Lower leg skin (tissue), 4 donors: ENCODE measurements around the gene IRF2BPL. TPM values are rescaled to one million over a fixed set of nuclear protein-coding genes. Genes with fewer than 3 reads are reported as not detected.
A peak's percentile ranks its signal among the peaks of the same experiment; 100 is the strongest.

Experiments used
- DNase-seq, 2 donors: peaks; one replicate each; pipeline ENCODE4 v3.0.0-alpha.2; 2019; ENCODE audit warnings: low spot score in 2 of 2
- H3K4me3 ChIP-seq: fragments of 200-600 bp; sonication (generic); 2 replicates; pipeline ENCODE4 v1.5.1; 2017; ENCODE audit warnings: mild to moderate bottlenecking, low read depth; ENCODE audit not compliant: poor library complexity, severe bottlenecking
- POLR2A ChIP-seq, 2 donors: fragments of 450-650 bp; IDR thresholded peaks; one replicate each; pipeline ENCODE4 v1.6.1; 2016 to 2017; ENCODE audit warnings: antibody characterized with exemption in 2 of 2, mild to moderate bottlenecking in 1 of 2, moderate library complexity in 1 of 2
- WGBS, 2 donors: methylation state at CpG; one replicate each; pipeline ENCODE4 v1.1.5; 2018; 5-methylcytosine and 5-hydroxymethylcytosine counted together
- intact Hi-C: fragments of 100-400 bp; cut with DNase I; formaldehyde crosslinking; loops from one replicate; pipeline ENCODE4 v1.15.0; 2023; ENCODE audit warnings: low total_unique reads
- total RNA-seq, 4 donors: library from RNA; depleted of rRNA; stranded (reverse); fragments of >200 nt; gene quantifications; one replicate each; pipeline ENCODE4 v1.1.0, GENCODE V29; 2016
- TF ChIP-seq, protein P1 (sequence below), 3 donors: fragments of 450-650 bp; IDR thresholded peaks; one replicate each; pipeline ENCODE4 v1.5.1; 2016; ENCODE audit warnings: antibody characterized with exemption in 3 of 3, mild to moderate bottlenecking in 3 of 3, moderate library complexity in 2 of 3

The IRF2BPL gene
- total RNA-seq, 4 donors from 2014 or later: 64.5 to 100 (median 94.0) TPM

GRCh38 chr14:77026930-77027537 is 1.5 kb downstream of the IRF2BPL start:
- DNase-seq: no peak
- peak overlapping the region; percentile 84 for H3K4me3 ChIP-seq
- 0% methylated on average over 9 to 38 of the region's 65 CpGs for WGBS, 2 donors
- no peak for TF ChIP-seq POLR2A (IDR thresholded peaks at IDR 0.05)
- TF ChIP-seq, protein P1, sequence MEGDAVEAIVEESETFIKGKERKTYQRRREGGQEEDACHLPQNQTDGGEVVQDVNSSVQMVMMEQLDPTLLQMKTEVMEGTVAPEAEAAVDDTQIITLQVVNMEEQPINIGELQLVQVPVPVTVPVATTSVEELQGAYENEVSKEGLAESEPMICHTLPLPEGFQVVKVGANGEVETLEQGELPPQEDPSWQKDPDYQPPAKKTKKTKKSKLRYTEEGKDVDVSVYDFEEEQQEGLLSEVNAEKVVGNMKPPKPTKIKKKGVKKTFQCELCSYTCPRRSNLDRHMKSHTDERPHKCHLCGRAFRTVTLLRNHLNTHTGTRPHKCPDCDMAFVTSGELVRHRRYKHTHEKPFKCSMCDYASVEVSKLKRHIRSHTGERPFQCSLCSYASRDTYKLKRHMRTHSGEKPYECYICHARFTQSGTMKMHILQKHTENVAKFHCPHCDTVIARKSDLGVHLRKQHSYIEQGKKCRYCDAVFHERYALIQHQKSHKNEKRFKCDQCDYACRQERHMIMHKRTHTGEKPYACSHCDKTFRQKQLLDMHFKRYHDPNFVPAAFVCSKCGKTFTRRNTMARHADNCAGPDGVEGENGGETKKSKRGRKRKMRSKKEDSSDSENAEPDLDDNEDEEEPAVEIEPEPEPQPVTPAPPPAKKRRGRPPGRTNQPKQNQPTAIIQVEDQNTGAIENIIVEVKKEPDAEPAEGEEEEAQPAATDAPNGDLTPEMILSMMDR (IDR thresholded peaks at IDR 0.05): no peak
- intact Hi-C loops: no loop called here

- WGBS, 2 donors: 27 to 30% methylated on average over 26 to 45 of the region's 76 CpGs
- DNase-seq: no peak
Measured at GRCh38 chr14:77026166-77026929, 2.2 kb downstream of the IRF2BPL start.

GRCh38 chr14:77025744-77026165 is 2.8 kb downstream of the IRF2BPL start:
- 23 to 25% methylated on average over 30 to 34 of the region's 42 CpGs for WGBS, 2 donors
- intact Hi-C loops: no loop called here
- TF ChIP-seq POLR2A (IDR thresholded peaks at IDR 0.05): no peak
- TF ChIP-seq, protein P1 (IDR thresholded peaks at IDR 0.05): no peak
- peak overlapping the region; percentile 84 for H3K4me3 ChIP-seq
- DNase-seq: no peak

More at GRCh38 chr14:77026166-77026929, 2.2 kb downstream of the IRF2BPL start:
- intact Hi-C loops: no loop called here
- peak overlapping the region; percentile 84 for H3K4me3 ChIP-seq
- no peak for TF ChIP-seq POLR2A (IDR thresholded peaks at IDR 0.05)
- TF ChIP-seq, protein P1 (IDR thresholded peaks at IDR 0.05): no peak

DNA sequence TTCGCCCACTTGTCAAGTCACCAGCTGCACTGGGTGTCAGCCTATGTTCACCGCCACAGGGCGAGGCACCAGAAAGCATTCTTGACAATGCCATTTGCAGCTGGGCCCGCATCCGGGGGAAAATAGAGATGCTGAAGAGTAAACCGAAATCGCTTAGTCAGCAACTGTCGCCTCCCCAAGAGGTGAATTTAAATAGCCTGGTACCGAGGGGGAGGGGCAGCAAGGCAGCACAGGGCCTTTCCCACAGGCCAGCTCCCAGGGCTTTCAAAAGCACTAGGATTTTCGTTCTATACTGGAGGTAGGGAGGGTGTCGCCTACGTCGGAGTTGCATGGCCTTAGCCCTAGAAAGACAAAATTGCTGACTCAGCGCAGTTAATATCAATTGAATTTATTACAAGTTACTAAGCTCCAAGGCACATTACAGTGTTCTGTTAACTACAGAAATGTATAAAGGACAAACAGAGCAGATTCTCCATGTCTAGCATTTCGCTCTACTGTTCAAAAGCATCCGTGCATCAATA is 4.3 kb downstream of the IRF2BPL start:
- no peak for DNase-seq
- no peak overlapping the region for H3K4me3 ChIP-seq
- WGBS, 2 donors: 32 to 35% methylated on average over 15 to 16 of the region's 16 CpGs
- intact Hi-C loops: no loop called here
- TF ChIP-seq, protein P1 (IDR thresholded peaks at IDR 0.05): no peak
- no peak for TF ChIP-seq POLR2A (IDR thresholded peaks at IDR 0.05)

DNA sequence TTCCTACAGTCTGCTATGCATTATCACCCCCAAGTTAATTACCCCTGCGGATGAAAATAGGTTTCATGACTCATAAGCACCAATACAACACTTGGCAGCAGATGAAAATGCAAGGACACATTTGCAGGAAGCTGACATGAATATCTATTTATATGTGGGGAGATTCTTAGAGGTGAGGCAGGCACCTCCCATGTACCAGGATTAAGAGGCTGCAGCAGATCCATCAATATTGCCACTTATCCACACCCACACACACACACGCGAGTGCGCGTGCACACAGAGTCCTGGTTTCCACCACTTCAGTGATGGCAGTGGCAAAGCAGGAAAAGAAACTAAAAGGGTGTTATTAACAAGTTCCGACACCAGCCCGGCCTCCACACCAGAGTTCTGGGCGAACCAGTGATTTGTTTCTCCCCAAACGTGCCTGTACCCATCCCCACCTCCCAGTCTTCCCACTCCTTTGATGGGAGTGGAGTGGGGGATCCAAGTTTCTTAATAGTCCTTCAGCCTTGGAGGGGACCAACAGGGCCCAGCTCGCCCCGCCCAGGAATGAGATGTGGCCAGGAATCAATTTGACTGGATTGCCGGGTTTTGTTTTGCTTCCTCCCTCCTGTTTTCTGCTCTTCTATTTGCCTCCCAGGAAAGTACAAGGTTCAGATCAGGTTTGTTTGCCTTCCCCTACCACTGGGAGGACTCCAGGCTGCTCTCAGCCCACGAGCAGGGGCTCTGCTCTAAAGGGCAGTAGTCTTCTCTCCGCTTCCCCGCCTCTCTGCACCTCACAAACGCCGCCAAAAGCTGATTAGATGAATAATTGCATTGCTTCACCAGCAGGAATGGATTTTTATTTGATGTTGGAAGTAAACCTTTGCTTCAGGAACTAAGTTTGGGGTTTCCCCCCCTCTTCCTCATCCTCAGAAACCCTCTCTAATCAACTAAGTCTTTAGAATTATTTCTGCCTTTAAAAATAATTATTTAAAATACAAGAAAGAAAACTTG is 5.2 kb downstream of the IRF2BPL start:
- no peak for TF ChIP-seq POLR2A (IDR thresholded peaks at IDR 0.05)
- TF ChIP-seq, protein P1 (IDR thresholded peaks at IDR 0.05): no peak
- no peak overlapping the region for H3K4me3 ChIP-seq
- DNase-seq: no peak
- intact Hi-C loops: no loop called here
- 19 to 22% methylated on average over 17 of the region's 17 CpGs for WGBS, 2 donors
